Measurements from ENCODE around the gene KIF19.

DNA sequence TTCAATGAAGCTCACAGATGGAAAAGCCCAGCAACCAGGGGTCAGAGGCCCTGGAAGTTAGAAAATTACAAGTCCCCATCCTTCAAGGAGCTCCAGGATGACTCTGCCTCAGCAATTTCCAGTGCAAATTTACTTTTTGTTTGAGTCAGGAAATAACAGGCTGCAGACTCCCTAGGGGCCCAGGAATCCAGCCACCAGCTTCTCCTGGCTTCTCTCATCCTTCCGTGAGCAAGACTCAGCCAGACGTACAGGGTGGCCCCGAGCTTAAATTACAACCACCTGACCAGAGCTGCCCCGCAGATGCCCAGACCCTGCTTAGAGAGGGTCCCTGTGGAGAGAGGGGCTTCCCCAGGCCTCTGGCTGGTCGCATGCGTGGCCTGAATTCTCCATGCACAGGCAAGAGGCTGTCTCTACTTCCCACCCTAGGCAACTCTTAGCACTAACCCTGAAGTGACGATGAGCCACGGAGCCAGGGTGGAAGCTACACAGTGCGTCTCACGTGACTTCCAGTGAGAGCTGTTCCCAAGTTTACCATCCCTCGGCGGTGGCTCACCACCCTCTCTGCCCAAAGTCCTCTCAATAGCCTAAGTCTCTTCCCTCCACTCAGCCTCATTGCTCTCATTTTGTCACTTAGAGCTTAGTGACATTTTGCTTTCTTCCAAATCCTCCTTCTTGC is 68.4 kb downstream of the KIF19 start:
- TF ChIP-seq, protein P1, sequence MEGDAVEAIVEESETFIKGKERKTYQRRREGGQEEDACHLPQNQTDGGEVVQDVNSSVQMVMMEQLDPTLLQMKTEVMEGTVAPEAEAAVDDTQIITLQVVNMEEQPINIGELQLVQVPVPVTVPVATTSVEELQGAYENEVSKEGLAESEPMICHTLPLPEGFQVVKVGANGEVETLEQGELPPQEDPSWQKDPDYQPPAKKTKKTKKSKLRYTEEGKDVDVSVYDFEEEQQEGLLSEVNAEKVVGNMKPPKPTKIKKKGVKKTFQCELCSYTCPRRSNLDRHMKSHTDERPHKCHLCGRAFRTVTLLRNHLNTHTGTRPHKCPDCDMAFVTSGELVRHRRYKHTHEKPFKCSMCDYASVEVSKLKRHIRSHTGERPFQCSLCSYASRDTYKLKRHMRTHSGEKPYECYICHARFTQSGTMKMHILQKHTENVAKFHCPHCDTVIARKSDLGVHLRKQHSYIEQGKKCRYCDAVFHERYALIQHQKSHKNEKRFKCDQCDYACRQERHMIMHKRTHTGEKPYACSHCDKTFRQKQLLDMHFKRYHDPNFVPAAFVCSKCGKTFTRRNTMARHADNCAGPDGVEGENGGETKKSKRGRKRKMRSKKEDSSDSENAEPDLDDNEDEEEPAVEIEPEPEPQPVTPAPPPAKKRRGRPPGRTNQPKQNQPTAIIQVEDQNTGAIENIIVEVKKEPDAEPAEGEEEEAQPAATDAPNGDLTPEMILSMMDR (IDR thresholded peaks at IDR 0.05) = no peak
- TF ChIP-seq POLR2AphosphoS5 (IDR thresholded peaks at IDR 0.05) (no peak), POLR2A (IDR thresholded peaks at IDR 0.05) (no peak)
